ENCODE data around the gene PDE8B. TPM values are rescaled to one million over a fixed set of nuclear protein-coding genes. Genes with fewer than 3 reads are reported as not detected.

PDE8B gene
- polyA plus RNA-seq, 1 experiment, result 0.02 TPM

GRCh38 chr5:77418601-77419581, 208.4 kb downstream of the PDE8B start:
- no peak for DNase-seq (ENCODE audit: low read depth, low spot score)
- no peak overlapping the region for H3K4me3 ChIP-seq (ENCODE audit: low read depth, low read length)
- ChIA-PET POLR2A (no interaction called here), CTCF (interaction anchor here (0.9 to 2.0 kb wide), 3 partner anchors 9 to 275 kb away, joined by 3 to 5 read pairs (median 4); no protein-coding TSS in a partner anchor)
- H3K27me3 ChIP-seq (ENCODE audit: control insufficient read depth, insufficient read depth, low read length), result no peaks in the 10 kb centered on the region
- no peaks in the 10 kb centered on the region for H3K9me3 ChIP-seq (ENCODE audit: control insufficient read depth, insufficient read depth, low read length)
- TF ChIP-seq, protein P1, sequence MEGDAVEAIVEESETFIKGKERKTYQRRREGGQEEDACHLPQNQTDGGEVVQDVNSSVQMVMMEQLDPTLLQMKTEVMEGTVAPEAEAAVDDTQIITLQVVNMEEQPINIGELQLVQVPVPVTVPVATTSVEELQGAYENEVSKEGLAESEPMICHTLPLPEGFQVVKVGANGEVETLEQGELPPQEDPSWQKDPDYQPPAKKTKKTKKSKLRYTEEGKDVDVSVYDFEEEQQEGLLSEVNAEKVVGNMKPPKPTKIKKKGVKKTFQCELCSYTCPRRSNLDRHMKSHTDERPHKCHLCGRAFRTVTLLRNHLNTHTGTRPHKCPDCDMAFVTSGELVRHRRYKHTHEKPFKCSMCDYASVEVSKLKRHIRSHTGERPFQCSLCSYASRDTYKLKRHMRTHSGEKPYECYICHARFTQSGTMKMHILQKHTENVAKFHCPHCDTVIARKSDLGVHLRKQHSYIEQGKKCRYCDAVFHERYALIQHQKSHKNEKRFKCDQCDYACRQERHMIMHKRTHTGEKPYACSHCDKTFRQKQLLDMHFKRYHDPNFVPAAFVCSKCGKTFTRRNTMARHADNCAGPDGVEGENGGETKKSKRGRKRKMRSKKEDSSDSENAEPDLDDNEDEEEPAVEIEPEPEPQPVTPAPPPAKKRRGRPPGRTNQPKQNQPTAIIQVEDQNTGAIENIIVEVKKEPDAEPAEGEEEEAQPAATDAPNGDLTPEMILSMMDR (IDR thresholded peaks at IDR 0.05; ENCODE audit: low read depth, low read length), result no peak
- no peak overlapping the region for H3K27ac ChIP-seq (ENCODE audit: low read depth, low read length)

DNA sequence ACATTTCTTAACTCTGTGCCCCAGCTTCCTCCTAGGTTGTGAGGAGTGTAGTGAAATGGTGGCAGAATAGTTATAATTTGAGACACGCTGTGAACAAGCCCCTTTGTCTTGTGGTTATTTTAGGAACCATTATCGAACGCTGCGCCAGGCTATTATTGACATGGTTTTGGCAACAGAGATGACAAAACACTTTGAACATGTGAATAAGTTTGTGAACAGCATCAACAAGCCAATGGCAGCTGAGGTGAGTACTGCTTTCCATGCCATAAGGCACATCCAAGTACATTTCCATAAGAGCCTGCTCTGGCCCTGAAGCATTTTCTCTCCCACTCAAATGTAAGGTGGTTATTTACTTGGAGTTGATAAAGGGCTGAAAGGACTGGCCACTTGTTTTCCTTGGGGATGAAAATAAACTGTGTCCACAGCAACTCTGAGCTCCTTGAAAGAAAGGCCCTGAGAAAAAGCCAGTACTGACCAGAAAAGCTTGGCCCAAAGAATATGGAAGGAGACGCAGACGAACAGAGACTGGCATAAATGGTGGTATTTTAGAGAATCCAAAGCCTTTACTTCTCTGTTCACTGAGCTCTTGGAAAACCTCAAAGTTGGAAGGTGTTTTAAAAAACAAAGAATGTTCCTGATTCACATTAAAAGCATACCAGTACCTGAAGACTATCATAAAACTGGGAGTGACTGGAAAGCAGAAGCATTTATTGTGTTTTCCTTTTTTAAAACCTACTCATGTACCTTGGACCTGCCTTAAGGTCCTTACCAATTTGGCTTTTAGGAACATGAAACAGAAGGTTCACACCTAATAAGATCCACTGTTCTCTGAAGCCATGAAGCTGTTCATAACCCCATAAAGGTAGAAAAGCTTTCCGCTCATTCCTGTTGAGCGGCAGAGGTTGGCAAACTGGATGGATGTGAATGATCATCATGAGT, 209.4 kb downstream of the PDE8B start:
- TF ChIP-seq, protein P1 (IDR thresholded peaks at IDR 0.05; ENCODE audit: low read depth, low read length), result no peak
- Histone ChIP-seq H3K27ac (ENCODE audit: low read depth, low read length) (no peak overlapping the region), H3K27me3 (ENCODE audit: control insufficient read depth, insufficient read depth, low read length) (no peaks in the 10 kb centered on the region), H3K9me3 (ENCODE audit: control insufficient read depth, insufficient read depth, low read length) (no peaks in the 10 kb centered on the region), H3K4me3 (ENCODE audit: low read depth, low read length) (no peak overlapping the region)
- POLR2A ChIA-PET, result no interaction called here
- CTCF ChIA-PET, result interaction anchor here (0.9 to 2.0 kb wide), 2 partner anchors 73 to 276 kb away, joined by 4 to 5 read pairs; no protein-coding TSS in a partner anchor
- no peak for DNase-seq (ENCODE audit: low read depth, low spot score)

DNA sequence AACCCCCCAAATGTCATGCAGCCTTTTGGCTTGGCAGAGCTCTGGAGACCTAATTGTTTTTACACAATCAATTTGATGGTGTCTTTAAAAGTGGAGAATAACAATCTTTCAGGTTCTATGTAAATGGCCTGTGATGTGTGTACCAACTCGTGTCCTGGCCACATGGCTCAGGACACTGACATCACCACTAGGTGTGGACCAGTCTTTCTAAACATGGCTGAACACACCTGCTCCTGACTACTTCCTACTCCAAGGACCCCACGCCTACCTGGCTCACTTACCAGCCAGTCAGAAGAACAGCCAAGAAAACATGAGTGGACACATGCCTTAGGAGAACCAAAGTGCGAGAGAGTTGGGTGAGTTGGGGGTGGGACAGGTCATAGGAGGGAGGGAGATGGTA, 210.5 kb downstream of the PDE8B start:
- ChIA-PET POLR2A (no interaction called here), CTCF (interaction anchor here (2.0 kb wide), 1 partner anchor 72 kb away, joined by 5 read pairs; no protein-coding TSS in a partner anchor)
- Histone ChIP-seq H3K9me3 (ENCODE audit: control insufficient read depth, insufficient read depth, low read length) (no peaks in the 10 kb centered on the region), H3K4me3 (ENCODE audit: low read depth, low read length) (no peak overlapping the region), H3K27me3 (ENCODE audit: control insufficient read depth, insufficient read depth, low read length) (no peaks in the 10 kb centered on the region), H3K27ac (ENCODE audit: low read depth, low read length) (no peak overlapping the region)
- no peak for DNase-seq (ENCODE audit: low read depth, low spot score)
- TF ChIP-seq, protein P1 (IDR thresholded peaks at IDR 0.05; ENCODE audit: low read depth, low read length), result no peak

DNA sequence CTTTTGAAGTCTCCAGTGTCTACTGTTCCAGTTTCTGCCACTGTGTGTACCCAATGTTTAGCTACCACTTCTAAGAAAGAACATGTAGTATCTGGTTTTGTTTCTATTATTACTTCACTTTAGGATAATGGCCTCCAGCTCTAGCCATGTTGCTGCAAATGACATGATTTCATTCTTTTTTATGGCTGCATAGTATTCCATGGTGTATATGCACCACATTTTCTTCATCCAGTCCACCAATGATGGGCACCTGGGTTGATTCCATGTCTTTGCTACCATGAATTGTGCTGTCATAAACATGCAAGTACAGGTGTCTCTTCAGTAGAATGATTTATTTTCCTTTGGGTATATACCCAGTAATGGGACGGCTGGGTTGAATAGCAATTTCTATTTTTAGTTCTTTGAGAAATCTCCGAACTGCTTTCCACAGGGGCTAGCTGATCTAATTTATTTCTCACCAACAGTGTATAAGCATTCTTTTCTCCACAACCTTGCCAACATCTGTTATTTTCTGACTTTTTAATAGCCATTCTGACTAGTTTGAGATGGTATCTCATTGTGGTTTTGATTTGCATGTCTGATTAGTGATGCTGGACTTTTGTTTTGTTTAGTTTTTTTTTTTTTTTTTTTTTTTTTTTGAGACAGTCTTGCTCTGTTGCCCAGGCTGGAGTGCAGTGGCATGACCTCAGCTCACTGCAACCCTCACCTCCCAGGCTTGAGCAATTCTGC, 212.7 kb downstream of the PDE8B start:
- CTCF ChIA-PET, result interaction anchor here (1.1 kb wide), 1 partner anchor 279 kb away, joined by 3 read pairs; no protein-coding TSS in a partner anchor
- no peaks in the 10 kb centered on the region for H3K27me3 ChIP-seq (ENCODE audit: control insufficient read depth, insufficient read depth, low read length)
- H3K9me3 ChIP-seq (ENCODE audit: control insufficient read depth, insufficient read depth, low read length), result no peaks in the 10 kb centered on the region
- no peak overlapping the region for H3K27ac ChIP-seq (ENCODE audit: low read depth, low read length)
- H3K4me3 ChIP-seq (ENCODE audit: low read depth, low read length), result no peak overlapping the region
- DNase-seq (ENCODE audit: low read depth, low spot score), result no peak
- POLR2A ChIA-PET, result no interaction called here
- TF ChIP-seq, protein P1 (IDR thresholded peaks at IDR 0.05; ENCODE audit: low read depth, low read length), result no peak
